CD4-positive, CD25-positive, alpha-beta regulatory T cell (primary cell): ENCODE results near the gene QDPR. TPM values are rescaled to one million over a fixed set of nuclear protein-coding genes. Genes with fewer than 3 reads are reported as not detected.

Experiments
- ATAC-seq, 2 donors: fragments of 150-1000 bp; cut with Tn5 transposase; one replicate each; pipeline ENCODE4 v1.10.0; 2021; ENCODE audit warnings: low read depth in 2 of 2, moderate number of reproducible peaks in 2 of 2, moderate library complexity in 1 of 2
- DNase-seq, 3 donors: peaks; one replicate each; pipeline versions ENCODE4 v3.0.0 to v3.0.0-alpha.2; 2012 to 2022; ENCODE audit warnings: mixed read lengths in 1 of 3
- H3K27ac ChIP-seq: one replicate; pipeline ENCODE4 v1.7.0; 2013; ENCODE audit warnings: mild to moderate bottlenecking, low read length; ENCODE audit not compliant: insufficient read depth, poor library complexity, severe bottlenecking
- H3K27me3 ChIP-seq: one replicate; pipeline ENCODE4 v1.7.0; 2013; ENCODE audit warnings: low read length; ENCODE audit not compliant: control insufficient read depth, insufficient read depth
- H3K36me3 ChIP-seq: one replicate; pipeline ENCODE4 v1.7.0; 2013; ENCODE audit warnings: mild to moderate bottlenecking, low read length, moderate library complexity; ENCODE audit not compliant: control insufficient read depth, insufficient read depth
- H3K4me1 ChIP-seq: 2 replicates; pipeline ENCODE4 v1.7.0; 2013; ENCODE audit warnings: mild to moderate bottlenecking, low read length; ENCODE audit not compliant: insufficient read depth, control insufficient read depth, poor library complexity, severe bottlenecking
- H3K4me3 ChIP-seq: one replicate; pipeline ENCODE4 v1.7.0; 2013; ENCODE audit warnings: low read depth, mild to moderate bottlenecking, low read length, moderate library complexity
- H3K9me3 ChIP-seq, 2 experiments: 1 replicate in 1 of 2; 2 replicates in 1 of 2; pipeline ENCODE4 v1.7.0; 2013; ENCODE audit warnings: low read length in 2 of 2, mild to moderate bottlenecking in 1 of 2, moderate library complexity in 1 of 2; ENCODE audit not compliant: control insufficient read depth in 2 of 2
- H3K27ac Mint-ChIP-seq, 3 donors: one replicate each; pipeline ENCODE4 v1.8.0; 2020 to 2022; ENCODE audit warnings: mild to moderate bottlenecking in 3 of 3, mixed read lengths in 3 of 3, moderate library complexity in 2 of 3
- H3K27me3 Mint-ChIP-seq: one replicate; pipeline ENCODE4 v1.8.0; 2022; ENCODE audit warnings: mild to moderate bottlenecking, mixed read lengths
- H3K36me3 Mint-ChIP-seq: one replicate; pipeline ENCODE4 v1.8.0; 2020; ENCODE audit warnings: mixed read lengths
- H3K4me1 Mint-ChIP-seq, 4 donors: one replicate each; pipeline ENCODE4 v1.8.0; 2020 to 2022; ENCODE audit warnings: mixed read lengths in 4 of 4, mild to moderate bottlenecking in 1 of 4
- H3K4me3 Mint-ChIP-seq, 4 donors: one replicate each; pipeline ENCODE4 v1.8.0; 2020 to 2022; ENCODE audit warnings: mild to moderate bottlenecking in 4 of 4, mixed read lengths in 4 of 4, moderate library complexity in 3 of 4
- H3K9me3 Mint-ChIP-seq, 7 donors: one replicate each; pipeline ENCODE4 v1.8.0; 2020 to 2022; ENCODE audit warnings: mixed read lengths in 7 of 7, mild to moderate bottlenecking in 3 of 7, moderate library complexity in 2 of 7
- polyA plus RNA-seq, 4 donors: library from polyadenylated mRNA; unstranded; fragments of 300-500 nt; fragmentation: Illumina TruSeq; gene quantifications; one replicate each; pipeline ENCODE4 v1.2.3, GENCODE V29; 2021
- total RNA-seq: library from RNA; stranded (reverse); gene quantifications from one replicate; pipeline ENCODE4 v1.2.3, GENCODE V29; 2022

The QDPR gene
- total and polyA plus RNA-seq, 5 donors from 2014 or later = 7.0 to 42.8 (median 28.7) TPM

DNA sequence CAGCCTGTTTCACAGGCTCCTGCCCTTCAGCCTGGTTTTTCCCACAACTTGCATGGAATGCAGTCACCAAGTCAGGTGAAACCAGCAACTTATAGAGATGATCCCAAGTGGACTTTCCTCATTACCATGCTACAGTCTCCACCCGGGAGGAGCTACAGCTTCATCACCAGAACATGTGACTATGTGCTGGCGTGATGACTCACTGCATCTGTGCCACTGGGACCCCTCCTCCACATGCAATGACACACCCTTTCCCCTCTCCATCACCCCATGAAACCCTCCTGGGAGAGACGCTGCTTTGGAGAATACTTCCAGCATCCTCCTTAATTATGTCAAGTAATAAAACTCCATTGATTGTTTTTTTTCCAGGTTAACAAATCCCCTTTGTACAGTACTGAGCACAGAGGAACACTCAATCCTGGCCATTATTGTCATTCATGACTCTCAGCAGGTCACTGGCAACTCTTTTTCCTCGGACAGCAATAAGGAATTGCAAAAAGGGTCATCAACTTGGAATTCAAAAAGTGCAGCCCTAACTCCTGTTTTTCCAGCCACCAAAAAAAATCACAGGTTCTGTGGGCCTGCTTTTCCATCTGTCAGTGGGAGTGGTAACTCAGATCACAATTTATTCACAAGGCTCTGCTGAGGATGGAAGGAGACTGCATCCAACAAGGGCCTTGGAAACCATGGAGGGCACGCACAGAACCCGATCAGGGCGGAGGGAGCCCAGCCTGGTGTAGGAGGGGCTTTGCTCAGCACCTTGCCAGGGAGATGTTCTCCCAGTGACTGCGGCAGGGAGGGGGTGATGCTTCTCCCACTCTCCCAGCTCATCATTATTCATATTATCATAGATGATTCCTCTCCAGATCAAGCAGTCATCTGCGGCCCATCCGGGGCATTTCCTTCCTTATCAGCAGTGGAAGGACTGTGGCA lies 17.4 kb downstream of the QDPR start:
- peaks cover 30% of the 10 kb centered on the region for H3K36me3 Mint-ChIP-seq
- Histone ChIP-seq H3K27ac (no peak overlapping the region), H3K4me1 (no peaks in the 10 kb centered on the region), H3K36me3 (peaks cover 42% of the 10 kb centered on the region), H3K9me3 (no peaks in the 10 kb centered on the region), H3K27me3 (no peaks in the 10 kb centered on the region), H3K4me3 (no peak overlapping the region)
- ATAC-seq (no peak), DNase-seq (no peak)
- peaks cover 0 to 5% (median 2%) of the 10 kb centered on the region in 4 donors for H3K4me1 Mint-ChIP-seq
- no peak overlapping the region for H3K4me3 Mint-ChIP-seq
- H3K9me3 Mint-ChIP-seq = no peaks in the 10 kb centered on the region
- H3K27ac Mint-ChIP-seq = peak overlapping the region in 1 of 3 donors; percentile 11
- H3K27me3 Mint-ChIP-seq = no peaks in the 10 kb centered on the region

DNA sequence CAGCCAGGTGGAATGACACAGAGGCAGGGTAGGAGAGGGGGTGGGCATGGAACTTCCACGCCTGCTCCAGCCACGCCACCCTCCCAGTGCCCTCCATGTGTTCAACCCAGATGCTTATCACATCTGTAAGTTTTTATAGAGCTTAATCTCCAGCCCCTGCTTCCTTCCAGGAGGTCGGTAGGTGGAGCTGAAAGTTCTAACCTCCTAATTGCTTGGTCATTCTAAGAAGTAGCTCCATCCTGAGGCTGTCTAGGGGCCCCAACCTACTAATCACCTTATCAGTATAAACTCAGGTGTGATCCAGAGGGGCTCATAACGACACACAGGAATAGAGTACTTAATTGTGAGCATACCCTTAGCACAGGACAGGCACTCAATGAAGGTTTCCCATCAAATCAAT lies 18.3 kb downstream of the QDPR start:
- H3K4me3 ChIP-seq = no peak overlapping the region
- Mint-ChIP-seq H3K36me3 (peaks cover 30% of the 10 kb centered on the region), H3K4me1 (peaks cover 0 to 5% (median 0%) of the 10 kb centered on the region in 4 donors), H3K9me3 (no peaks in the 10 kb centered on the region), H3K4me3 (no peak overlapping the region), H3K27ac (no peak overlapping the region), H3K27me3 (no peaks in the 10 kb centered on the region)
- H3K4me1 ChIP-seq = no peaks in the 10 kb centered on the region
- no peak overlapping the region for H3K27ac ChIP-seq
- DNase-seq = no peak
- H3K27me3 ChIP-seq = no peaks in the 10 kb centered on the region
- H3K9me3 ChIP-seq = no peaks in the 10 kb centered on the region
- no peak for ATAC-seq
- H3K36me3 ChIP-seq = peaks cover 42% of the 10 kb centered on the region

DNA sequence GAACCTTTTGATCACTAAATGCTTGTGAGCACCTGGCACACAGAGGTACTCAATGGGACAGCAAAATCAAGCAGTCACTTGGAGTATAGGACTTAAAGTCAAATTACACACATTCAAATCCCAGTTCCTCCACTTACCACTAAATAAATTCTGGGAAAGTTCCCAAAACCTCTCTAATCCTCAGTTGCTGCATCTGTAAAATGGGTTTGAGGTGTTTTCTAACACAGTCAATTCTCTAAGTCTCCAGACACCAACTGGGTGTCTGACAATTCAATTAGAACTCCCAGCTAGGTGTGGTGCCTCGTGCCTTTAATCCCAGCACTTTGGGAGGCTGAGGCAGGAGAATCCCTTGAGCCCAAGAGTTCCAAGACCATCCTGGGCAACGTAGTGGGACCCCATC lies 19.0 kb downstream of the QDPR start:
- Histone ChIP-seq H3K4me1 (no peaks in the 10 kb centered on the region), H3K36me3 (peaks cover 41% of the 10 kb centered on the region), H3K4me3 (no peak overlapping the region), H3K27ac (no peak overlapping the region), H3K27me3 (no peaks in the 10 kb centered on the region), H3K9me3 (no peaks in the 10 kb centered on the region)
- ATAC-seq (no peak), DNase-seq (no peak)
- Mint-ChIP-seq H3K4me3 (no peak overlapping the region), H3K9me3 (no peaks in the 10 kb centered on the region), H3K27ac (no peak overlapping the region), H3K4me1 (peaks cover 0 to 5% (median 0%) of the 10 kb centered on the region in 4 donors), H3K27me3 (no peaks in the 10 kb centered on the region), H3K36me3 (peaks cover 28% of the 10 kb centered on the region)

DNA sequence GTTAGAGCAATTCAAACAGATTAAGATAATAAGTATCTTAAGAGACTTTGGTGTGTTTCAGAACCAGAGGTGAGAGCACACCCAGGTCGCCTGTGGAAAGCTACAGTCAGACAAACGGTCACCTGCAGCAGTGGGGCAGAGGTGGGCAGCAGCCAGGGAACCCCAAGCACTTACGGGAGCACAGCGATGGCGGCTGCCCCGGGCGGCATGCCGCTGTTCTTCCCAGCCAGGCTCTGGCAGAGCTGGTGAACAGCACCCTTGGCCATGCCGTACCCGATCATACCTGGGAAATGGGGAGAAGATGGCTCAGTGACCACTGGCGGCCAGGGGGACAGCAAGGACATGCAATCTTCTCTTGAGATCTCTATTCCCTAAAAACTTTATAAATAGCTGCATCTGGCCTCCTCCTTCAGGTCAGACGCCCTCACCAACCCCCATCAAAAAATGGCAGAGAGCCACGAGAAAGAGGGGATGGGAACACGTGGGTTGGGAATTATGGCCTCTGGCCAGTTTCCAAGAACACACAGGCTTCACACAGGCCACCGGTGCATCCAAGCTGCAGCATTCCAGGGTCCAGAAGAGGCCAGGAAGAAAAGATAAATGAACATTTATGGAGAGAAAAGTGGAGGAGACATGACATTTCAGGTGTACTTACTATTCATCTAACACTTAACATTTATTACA lies 19.7 kb downstream of the QDPR start:
- Mint-ChIP-seq H3K4me3 (no peak overlapping the region), H3K9me3 (no peaks in the 10 kb centered on the region), H3K4me1 (peaks cover 0 to 5% (median 0%) of the 10 kb centered on the region in 4 donors), H3K36me3 (peaks cover 23% of the 10 kb centered on the region), H3K27ac (no peak overlapping the region), H3K27me3 (no peaks in the 10 kb centered on the region)
- no peaks in the 10 kb centered on the region for H3K4me1 ChIP-seq
- no peak for ATAC-seq
- no peak overlapping the region for H3K27ac ChIP-seq
- H3K27me3 ChIP-seq = no peaks in the 10 kb centered on the region
- no peak for DNase-seq
- peaks cover 38% of the 10 kb centered on the region for H3K36me3 ChIP-seq
- H3K4me3 ChIP-seq = no peak overlapping the region
- no peaks in the 10 kb centered on the region for H3K9me3 ChIP-seq

DNA sequence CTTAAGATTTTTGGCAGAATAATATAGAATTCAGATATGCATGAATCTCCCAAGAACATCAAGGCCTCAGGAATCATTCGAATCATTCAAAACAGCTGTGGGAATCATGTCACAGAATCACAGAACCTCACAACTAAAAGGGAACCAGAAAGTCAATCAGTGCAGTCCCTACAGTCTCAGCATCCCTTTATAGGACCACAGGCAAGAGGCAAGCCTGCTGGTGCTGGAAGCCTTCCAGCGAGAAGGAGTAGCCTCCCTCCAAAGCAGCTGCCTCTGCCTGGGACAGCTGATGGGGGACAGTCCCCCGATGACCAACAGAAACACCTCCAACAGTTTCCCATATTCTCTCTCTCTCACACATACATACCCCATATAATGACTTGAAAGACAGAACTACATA lies 20.7 kb downstream of the QDPR start:
- peaks cover 38% of the 10 kb centered on the region for H3K36me3 ChIP-seq
- peaks cover 30% of the 10 kb centered on the region for H3K36me3 Mint-ChIP-seq
- H3K4me3 Mint-ChIP-seq = no peak overlapping the region
- H3K27ac ChIP-seq = no peak overlapping the region
- no peak overlapping the region for H3K4me3 ChIP-seq
- peaks cover 0 to 5% (median 0%) of the 10 kb centered on the region in 4 donors for H3K4me1 Mint-ChIP-seq
- H3K27me3 Mint-ChIP-seq = no peaks in the 10 kb centered on the region
- no peak for ATAC-seq
- H3K9me3 ChIP-seq = no peaks in the 10 kb centered on the region
- no peaks in the 10 kb centered on the region for H3K4me1 ChIP-seq
- DNase-seq = no peak
- H3K9me3 Mint-ChIP-seq = no peaks in the 10 kb centered on the region
- no peaks in the 10 kb centered on the region for H3K27me3 ChIP-seq
- peak overlapping the region in 1 of 3 donors; percentile 63 for H3K27ac Mint-ChIP-seq

DNA sequence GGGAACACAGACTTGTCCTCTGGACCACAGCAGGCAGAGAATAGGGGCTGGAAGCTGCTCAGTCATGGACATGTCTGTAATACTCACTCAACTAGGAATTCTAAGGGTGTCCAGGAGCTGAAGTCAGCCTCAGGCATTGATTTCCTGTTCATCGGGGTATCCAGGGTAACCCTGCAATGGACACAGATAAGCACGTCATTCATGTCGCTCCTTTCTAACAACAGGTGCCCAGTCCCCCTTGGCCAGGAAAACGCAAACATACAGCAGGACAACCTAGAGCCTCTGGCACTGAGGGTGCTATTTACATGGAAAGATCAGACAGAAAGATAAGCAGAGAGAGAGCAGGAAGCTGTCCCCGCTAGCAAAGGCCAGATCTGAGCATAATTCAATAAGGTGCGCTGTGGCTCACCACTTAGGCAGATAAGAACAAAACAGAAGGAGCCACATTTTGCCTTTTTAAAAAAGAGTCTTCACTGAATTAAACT lies 21.3 kb downstream of the QDPR start:
- no peaks in the 10 kb centered on the region for H3K4me1 ChIP-seq
- H3K4me3 ChIP-seq = no peak overlapping the region
- no peak for DNase-seq
- no peak for ATAC-seq
- Mint-ChIP-seq H3K4me3 (no peak overlapping the region), H3K9me3 (no peaks in the 10 kb centered on the region), H3K4me1 (peaks cover 0 to 5% (median 0%) of the 10 kb centered on the region in 4 donors), H3K27me3 (no peaks in the 10 kb centered on the region), H3K36me3 (peaks cover 33% of the 10 kb centered on the region), H3K27ac (no peak overlapping the region)
- H3K9me3 ChIP-seq = no peaks in the 10 kb centered on the region
- no peak overlapping the region for H3K27ac ChIP-seq
- H3K36me3 ChIP-seq = peaks cover 38% of the 10 kb centered on the region
- no peaks in the 10 kb centered on the region for H3K27me3 ChIP-seq

DNA sequence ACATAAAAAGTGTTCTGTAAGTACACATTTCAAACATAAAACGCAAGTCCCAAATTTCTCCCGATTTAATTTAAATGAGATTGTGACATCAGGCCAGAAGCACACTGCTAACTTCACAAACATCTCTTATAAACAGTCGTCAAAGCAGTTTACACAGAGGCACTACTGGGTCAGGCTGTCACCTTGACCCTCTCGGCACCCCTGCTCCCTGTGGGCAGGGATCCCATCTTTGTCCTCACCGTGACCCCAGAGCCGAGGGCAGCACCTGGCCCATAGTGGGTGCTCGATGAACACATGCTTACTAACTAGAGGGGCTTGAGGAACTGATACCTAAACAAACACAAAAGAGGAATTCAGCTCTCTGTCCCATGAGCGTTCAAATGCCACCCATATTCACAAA lies 22.2 kb downstream of the QDPR start:
- Histone ChIP-seq H3K27ac (no peak overlapping the region), H3K27me3 (no peaks in the 10 kb centered on the region), H3K36me3 (peaks cover 30% of the 10 kb centered on the region), H3K9me3 (no peaks in the 10 kb centered on the region), H3K4me1 (no peaks in the 10 kb centered on the region), H3K4me3 (no peak overlapping the region)
- Mint-ChIP-seq H3K4me1 (peaks cover 0 to 5% (median 0%) of the 10 kb centered on the region in 4 donors), H3K9me3 (no peaks in the 10 kb centered on the region), H3K4me3 (no peak overlapping the region), H3K27ac (no peak overlapping the region), H3K27me3 (no peaks in the 10 kb centered on the region), H3K36me3 (peaks cover 41% of the 10 kb centered on the region)
- no peak for DNase-seq
- no peak for ATAC-seq
